ENCODE results near the gene RHOG.

The RHOG gene

GRCh38 chr11:3840870-3841425 is at the start of gene RHOG:
RHOG (minus strand) TSS chr11:3840959; CDS start chr11:3828138, 12,821 bp downstream.
- peak in 1 of 2 donors; percentile 95 for DNase-seq

- DNase-seq = no peak
These were observed 49.3 kb upstream of the RHOG start for GRCh38 chr11:3890014-3890413.

DNA sequence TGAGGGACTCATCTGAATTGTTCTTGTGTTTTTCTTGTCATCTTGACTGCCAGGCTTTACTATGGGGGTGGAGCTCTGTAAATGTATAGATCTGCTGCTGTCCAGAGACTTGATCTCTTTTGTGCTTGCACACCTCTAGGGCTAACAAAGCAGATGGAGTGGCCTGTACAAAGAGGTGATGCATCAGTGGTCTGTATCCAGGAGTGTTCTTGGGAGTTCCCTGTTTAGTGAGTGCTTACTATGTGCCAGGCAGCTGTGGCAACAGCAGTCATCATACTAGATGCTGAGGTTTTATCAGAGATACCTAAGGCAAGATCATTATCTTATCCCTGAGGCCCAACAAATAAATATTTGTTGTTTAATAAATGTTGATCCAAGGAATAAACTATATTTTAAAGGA is 48.1 kb upstream of the RHOG start:
- peak in 1 of 2 donors; percentile 33 for DNase-seq

GRCh38 chr11:3886985-3887384 is 46.2 kb upstream of the RHOG start:
- no peak for DNase-seq

- no peak for DNase-seq
These were observed 45.1 kb upstream of the RHOG start for GRCh38 chr11:3885855-3886254.

DNA sequence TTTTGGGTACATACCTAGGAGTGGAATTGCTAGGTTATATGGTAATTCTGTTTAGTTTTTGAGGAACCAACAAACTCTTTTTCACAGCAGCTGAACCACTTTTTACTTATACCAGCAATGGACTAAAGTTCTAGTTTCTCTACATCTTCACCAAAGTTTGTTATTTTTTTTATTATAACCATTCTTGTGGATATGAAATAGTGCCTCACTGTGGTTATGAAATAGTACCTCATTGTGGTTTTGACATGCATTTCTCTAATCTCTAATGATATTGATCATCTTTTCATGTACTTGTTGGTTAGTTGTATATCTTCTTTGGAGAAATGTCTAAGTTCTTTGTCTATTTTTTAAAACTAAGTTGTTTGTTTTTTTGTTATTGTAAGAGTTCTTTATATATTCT is 41.9 kb upstream of the RHOG start:
- DNase-seq = no peak

DNA sequence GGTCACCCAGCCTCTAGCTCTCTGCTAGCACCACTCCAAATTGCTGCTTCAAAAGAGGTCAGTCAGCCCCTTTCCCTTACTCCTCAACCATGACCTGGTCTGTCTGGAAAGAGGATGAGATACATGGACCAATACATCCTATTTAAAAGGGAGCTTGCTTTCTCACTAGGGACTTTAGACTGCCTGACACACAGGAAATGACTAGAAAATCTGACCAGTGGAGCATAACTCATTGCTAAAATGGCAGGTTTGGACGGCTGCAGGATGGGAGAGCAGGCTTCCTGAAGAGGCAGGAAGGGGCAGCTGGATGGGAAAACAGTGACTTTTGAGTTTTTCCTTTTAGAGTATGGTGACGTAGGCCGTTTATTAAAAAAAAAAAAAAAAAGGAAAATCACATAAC is 40.0 kb upstream of the RHOG start:
- DNase-seq = no peak

GRCh38 chr11:3879967-3880542 is 39.3 kb upstream of the RHOG start:
- DNase-seq = no peak

- DNase-seq = peak in 1 of 2 donors; percentile 63
These were observed 38.6 kb upstream of the RHOG start for GRCh38 chr11:3879216-3879966.

- DNase-seq = no peak
These were observed 37.5 kb upstream of the RHOG start for GRCh38 chr11:3878258-3878584.

DNA sequence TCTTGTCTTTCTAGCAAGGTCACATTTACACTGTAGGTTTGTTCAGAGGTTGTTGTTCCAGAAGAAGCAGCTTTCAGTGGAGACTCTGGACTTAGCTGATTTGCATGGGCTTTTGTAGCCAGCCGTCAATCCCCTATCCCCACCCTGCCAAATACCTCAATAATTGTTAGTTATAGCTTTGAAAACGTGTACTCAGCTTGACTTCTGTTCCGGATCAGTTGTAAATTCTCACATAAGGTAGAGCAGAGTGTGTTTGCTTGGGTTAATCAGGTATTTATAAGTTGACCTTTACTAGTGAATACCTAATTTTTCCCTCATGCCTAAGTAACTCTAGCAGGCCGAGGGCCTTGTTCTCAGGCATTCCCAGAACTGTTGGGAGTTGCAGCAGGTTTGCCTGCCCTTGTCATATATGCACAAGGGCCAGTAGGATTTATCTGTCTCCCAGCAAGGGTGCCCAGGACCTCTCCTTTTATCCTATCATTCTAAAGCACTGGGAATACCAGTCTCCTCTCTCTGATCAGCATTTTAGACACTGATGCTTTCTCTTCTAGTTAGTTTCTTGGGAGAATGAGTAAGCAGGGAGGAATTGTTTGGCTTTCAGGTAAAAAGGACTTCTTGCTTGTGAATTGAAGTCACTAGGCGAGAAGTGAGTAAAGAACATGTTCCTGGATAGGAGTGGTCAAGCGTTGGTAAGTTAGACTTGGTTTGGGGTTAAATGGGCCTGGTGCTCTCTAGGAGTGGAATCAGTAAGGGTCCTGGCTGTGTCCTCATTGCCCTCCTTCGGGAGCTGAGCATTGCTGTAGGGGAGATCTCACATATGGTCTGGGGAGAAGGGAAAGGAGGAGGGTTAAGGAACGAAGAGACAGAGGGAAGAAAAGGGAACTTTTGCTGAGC is 36.9 kb upstream of the RHOG start:
- no peak for DNase-seq

DNA sequence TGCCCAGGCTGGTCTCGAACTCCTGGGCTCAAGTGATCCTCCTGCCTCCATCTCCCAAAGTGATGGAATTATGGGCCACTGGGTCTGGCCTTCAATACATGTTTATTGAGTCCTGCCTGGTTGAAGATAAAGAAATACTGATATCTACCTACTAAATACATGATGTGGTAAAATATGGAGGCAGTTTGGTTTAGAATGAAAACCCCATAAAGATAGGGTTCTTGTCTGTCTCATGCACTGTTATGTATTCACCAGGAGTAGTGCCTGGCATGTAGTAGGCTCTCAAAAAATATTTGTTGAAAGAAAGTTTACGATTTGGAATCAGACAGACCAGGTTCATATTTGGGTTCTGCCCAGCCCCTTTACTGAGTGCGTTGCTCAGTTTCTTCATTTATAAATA is 35.9 kb upstream of the RHOG start:
- DNase-seq = no peak

DNA sequence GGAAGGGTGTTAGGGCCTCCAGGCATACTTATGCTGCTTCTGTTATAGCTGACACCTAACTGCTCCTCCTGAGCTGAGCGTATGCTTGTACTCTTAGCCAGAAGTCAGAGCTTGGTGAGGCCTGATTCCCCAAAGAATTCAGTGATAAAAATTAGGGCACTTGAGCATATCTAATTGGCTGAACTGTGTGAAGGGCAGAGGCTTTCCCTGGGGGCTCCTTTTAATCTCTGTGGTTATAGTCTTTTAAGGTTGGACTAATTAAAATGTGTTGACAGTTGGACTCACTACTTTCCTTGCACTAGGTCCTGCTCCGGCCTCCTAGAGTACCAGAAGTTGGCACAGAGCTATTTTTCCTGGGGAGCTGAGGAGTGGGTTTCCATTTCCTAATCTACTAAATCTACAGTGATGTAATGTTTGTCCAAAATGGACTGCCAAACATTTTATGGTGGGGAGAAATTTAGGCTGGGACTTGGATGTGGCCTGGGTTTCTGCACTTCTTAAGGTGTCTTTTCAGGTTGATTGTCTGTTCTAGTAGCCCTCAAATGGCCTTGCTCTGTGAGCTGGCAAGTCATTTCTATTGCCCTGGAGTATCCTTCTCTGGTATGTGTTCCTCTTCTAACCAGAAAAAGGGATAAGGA is 33.1 kb upstream of the RHOG start:
- DNase-seq = no peak

DNA sequence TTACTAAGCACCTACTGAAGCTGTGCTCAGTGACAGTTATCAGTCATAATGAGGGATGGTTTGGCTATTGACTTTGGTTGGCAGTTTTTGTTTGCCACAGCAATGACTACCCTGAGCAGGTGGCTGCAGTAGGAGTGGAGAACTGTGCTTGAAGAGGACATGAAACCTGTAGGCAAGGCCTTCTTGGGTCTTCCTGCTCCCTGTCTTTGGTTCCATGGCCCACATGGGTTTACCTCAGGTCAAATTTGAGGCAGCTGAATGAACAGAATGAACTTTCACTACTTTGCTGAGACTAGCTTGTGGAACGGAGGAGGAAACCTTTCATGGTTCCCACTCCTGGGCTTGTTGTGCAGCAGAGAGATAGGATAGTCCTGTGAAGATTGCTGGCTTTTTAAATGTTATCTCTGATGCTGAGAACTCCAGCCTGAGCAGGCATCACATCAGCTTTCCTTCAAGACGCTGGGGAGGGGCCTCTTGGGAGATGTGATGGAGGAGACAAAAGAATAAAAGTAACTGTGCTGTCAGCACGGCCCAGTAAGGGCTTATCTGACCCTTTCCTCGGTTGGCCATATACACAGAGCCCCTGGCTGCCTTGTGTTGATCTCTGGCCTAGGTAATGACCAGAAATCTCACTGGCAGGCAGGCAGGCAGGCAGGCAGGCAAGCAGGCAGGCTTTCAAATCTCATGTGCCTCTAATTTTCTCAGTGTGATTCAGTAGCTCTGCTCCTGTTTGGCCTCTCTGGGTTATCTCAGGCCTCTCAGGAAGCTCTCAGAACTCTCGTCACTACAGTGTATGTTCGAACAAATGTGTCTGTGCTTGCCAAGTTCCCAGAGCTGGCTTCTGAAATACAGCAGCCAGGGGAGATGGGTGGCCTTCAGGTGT is 26.7 kb upstream of the RHOG start:
- DNase-seq = no peak

GRCh38 chr11:3866836-3867208 is 26.1 kb upstream of the RHOG start:
- DNase-seq = no peak

DNA sequence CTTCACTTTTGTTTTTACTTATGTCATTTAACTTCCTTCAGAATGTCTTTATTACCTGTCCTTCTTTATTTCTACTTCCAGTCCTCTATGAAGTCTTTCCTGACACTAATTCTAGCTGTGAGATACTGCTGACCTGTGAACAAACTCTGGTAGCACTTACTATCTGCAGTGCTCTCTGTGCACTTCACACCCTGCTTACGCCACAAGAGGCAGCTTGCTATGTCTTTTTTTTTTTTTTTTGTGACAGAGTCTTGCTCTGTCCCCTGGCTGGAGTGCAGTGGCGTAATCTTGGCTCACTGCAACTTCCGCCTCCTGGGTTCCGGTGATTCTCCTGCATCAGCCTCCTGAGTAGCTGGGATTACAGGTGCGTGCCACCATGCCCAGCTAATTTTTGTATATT is 25.4 kb upstream of the RHOG start:
- no peak for DNase-seq

- DNase-seq = peak in 1 of 2 donors; percentile 73
These were observed 24.8 kb upstream of the RHOG start for GRCh38 chr11:3865388-3866193.

DNA sequence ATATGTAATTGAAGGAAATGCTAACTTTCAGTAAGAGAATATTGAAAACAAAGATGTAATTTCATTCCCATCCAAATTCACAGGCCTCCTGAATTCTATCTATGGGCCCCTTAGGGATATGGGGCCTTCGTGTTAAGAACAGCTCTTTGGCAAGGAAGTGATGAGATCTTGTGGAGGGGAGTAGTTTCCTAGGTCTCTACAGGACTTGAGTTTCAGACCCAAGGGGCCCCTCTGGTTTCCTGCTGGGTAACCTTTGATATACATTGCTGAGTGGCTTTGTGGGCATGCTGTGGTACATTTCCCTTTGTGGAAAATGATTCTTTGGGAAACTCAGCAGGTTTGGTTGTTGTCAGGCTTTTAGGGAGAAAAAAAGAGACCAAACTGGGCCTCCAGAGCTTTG is 20.9 kb upstream of the RHOG start:
- peak in 1 of 2 donors; percentile 54 for DNase-seq

DNA sequence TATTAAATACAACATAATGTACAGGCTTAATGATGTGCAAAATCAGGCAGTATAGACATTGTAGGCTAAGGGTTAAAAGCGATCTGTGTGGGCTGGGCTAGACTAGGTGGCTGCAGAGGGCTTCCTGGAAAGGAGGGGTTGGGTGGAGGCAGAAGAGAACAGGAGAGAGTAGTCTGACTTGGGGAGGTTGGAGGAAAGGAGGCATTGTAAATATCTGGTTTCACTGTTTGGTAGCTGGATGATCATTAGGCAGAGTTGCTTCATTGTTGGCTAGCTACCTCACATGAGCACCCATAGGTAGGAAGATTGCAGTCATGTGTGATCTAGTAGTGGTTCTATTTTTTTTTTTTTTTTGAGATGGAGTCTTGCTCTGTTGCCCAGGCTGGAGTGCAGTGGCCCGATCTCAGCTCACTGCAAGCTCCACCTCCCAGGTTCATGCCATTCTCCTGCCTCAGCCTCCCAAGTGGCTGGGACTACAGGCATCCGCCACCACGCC is 20.2 kb upstream of the RHOG start:
- DNase-seq = peak in 1 of 2 donors; percentile 23

- no peak for DNase-seq
These were observed 19.6 kb upstream of the RHOG start for GRCh38 chr11:3860375-3860774.

DNA sequence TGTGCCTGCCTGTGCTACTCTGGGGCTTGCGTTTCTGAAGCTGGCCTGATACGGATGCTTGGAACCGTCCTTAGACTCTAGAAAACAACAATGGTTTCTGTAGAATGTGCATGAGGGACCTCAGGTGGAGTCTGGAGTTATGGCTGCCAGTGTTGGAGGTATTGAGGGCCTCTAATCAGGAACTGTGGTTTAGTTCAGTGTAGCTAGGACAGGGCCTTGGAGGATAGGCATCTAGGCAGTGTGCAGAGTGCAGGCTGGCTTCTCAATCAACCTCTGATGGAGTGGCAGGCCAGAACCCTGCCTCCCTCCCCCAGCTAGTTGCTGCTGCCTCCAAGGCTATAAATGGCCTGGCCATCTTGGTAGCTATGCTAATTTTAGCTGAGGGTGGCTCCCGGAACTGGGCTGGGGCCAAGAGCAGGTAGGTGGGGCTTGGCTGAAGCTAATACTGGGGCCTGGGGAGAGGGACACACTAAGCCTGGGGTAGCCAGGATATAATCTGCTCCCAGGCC is 18.7 kb upstream of the RHOG start:
- DNase-seq = no peak
